HEK293 (cell line): ENCODE data around the gene MTFR1L.

Experiments used
- HIC1 ChIP-seq: fragments of 450-650 bp; formaldehyde crosslinking; IDR thresholded peaks from 2 replicates; pipeline ENCODE4 v1.5.1; 2016; ENCODE audit warnings: missing biosample characterization, missing genetic modification characterization
- MYNN ChIP-seq: fragments of 450-650 bp; formaldehyde crosslinking; IDR thresholded peaks from 2 replicates; pipeline ENCODE4 v1.5.1; 2016; ENCODE audit warnings: missing biosample characterization, missing genetic modification characterization, borderline replicate concordance
- REST ChIP-seq: fragments of 450-650 bp; formaldehyde crosslinking; IDR thresholded peaks from 2 replicates; pipeline ENCODE4 v1.5.1; 2016; ENCODE audit warnings: missing biosample characterization, missing genetic modification characterization
- SETDB1 ChIP-seq: IDR thresholded peaks from one replicate; pipeline ENCODE4 v1.6.1; 2017; ENCODE audit warnings: mild to moderate bottlenecking, low read length, moderate library complexity, mixed read lengths; ENCODE audit not compliant: insufficient read length
- ZNF140 ChIP-seq: fragments of 450-650 bp; formaldehyde crosslinking; IDR thresholded peaks from 2 replicates; pipeline ENCODE4 v1.5.1; 2016; ENCODE audit warnings: missing biosample characterization, missing genetic modification characterization
- ZNF19 ChIP-seq: fragments of 450-650 bp; formaldehyde crosslinking; IDR thresholded peaks from 2 replicates; pipeline ENCODE4; 2016; ENCODE audit warnings: missing biosample characterization, missing genetic modification characterization, low read depth
- ZNF239 ChIP-seq: fragments of 450-650 bp; formaldehyde crosslinking; IDR thresholded peaks from 2 replicates; pipeline ENCODE4 v1.5.1; 2016; ENCODE audit warnings: missing biosample characterization, missing genetic modification characterization
- ZNF274 ChIP-seq, 2 experiments: fragments of 200-500 bp in 1 of 2; fragments of 450-650 bp in 1 of 2; sonication (Bioruptor generic) in 1 of 2; formaldehyde crosslinking in 1 of 2; IDR thresholded peaks; 2 replicates each; pipeline versions ENCODE4 v1.5.1 to v1.6.1; 2014 to 2016; ENCODE audit warnings: borderline replicate concordance in 1 of 2, inconsistent platforms in 1 of 2, low read length in 1 of 2, missing biosample characterization in 1 of 2, missing genetic modification characterization in 1 of 2
- ZNF549 ChIP-seq: fragments of 450-650 bp; IDR thresholded peaks from 2 replicates; pipeline ENCODE4 v1.5.1; 2018; ENCODE audit warnings: missing biosample characterization, missing genetic modification characterization, mild to moderate bottlenecking, inconsistent platforms, moderate library complexity
- ZNF558 ChIP-seq: fragments of 450-650 bp; formaldehyde crosslinking; IDR thresholded peaks from 2 replicates; pipeline ENCODE4 v1.5.1; 2016; ENCODE audit warnings: missing biosample characterization, missing genetic modification characterization
- ZNF792 ChIP-seq: fragments of 450-650 bp; formaldehyde crosslinking; IDR thresholded peaks from 2 replicates; pipeline ENCODE4 v1.5.1; 2016; ENCODE audit warnings: missing biosample characterization, missing genetic modification characterization
- ZSCAN30 ChIP-seq: fragments of 450-650 bp; IDR thresholded peaks from 2 replicates; pipeline ENCODE4 v1.5.1; 2018; ENCODE audit warnings: missing biosample characterization, mild to moderate bottlenecking, missing genetic modification characterization, moderate library complexity
- TF ChIP-seq, protein P1 (sequence below): fragments of 450-650 bp; formaldehyde crosslinking; IDR thresholded peaks from 2 replicates; pipeline ENCODE4 v1.5.1; 2016; ENCODE audit warnings: missing biosample characterization, missing genetic modification characterization
- TF ChIP-seq, protein P2 (sequence below): fragments of 450-650 bp; formaldehyde crosslinking; IDR thresholded peaks from 2 replicates; pipeline ENCODE4 v1.5.1; 2017; ENCODE audit warnings: missing biosample characterization, missing genetic modification characterization

GRCh38 chr1:25861316-25862286 lies 41.8 kb downstream of the MTFR1L start:
- TF ChIP-seq, protein P1, sequence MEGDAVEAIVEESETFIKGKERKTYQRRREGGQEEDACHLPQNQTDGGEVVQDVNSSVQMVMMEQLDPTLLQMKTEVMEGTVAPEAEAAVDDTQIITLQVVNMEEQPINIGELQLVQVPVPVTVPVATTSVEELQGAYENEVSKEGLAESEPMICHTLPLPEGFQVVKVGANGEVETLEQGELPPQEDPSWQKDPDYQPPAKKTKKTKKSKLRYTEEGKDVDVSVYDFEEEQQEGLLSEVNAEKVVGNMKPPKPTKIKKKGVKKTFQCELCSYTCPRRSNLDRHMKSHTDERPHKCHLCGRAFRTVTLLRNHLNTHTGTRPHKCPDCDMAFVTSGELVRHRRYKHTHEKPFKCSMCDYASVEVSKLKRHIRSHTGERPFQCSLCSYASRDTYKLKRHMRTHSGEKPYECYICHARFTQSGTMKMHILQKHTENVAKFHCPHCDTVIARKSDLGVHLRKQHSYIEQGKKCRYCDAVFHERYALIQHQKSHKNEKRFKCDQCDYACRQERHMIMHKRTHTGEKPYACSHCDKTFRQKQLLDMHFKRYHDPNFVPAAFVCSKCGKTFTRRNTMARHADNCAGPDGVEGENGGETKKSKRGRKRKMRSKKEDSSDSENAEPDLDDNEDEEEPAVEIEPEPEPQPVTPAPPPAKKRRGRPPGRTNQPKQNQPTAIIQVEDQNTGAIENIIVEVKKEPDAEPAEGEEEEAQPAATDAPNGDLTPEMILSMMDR (tag by site-specific recombination): no peak
- TF ChIP-seq, protein P2, sequence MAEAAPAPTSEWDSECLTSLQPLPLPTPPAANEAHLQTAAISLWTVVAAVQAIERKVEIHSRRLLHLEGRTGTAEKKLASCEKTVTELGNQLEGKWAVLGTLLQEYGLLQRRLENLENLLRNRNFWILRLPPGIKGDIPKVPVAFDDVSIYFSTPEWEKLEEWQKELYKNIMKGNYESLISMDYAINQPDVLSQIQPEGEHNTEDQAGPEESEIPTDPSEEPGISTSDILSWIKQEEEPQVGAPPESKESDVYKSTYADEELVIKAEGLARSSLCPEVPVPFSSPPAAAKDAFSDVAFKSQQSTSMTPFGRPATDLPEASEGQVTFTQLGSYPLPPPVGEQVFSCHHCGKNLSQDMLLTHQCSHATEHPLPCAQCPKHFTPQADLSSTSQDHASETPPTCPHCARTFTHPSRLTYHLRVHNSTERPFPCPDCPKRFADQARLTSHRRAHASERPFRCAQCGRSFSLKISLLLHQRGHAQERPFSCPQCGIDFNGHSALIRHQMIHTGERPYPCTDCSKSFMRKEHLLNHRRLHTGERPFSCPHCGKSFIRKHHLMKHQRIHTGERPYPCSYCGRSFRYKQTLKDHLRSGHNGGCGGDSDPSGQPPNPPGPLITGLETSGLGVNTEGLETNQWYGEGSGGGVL (tag by site-specific recombination): no peak
- no peak for TF ChIP-seq ZSCAN30 (tag by site-specific recombination)
- TF ChIP-seq HIC1 (tag by site-specific recombination): peak; percentile 16; the same call in 1 of the 2 replicates
- no peak for TF ChIP-seq ZNF792 (tag by site-specific recombination)
- TF ChIP-seq ZNF558 (tag by site-specific recombination): no peak
- no peak for TF ChIP-seq REST (tag by site-specific recombination)
- TF ChIP-seq ZNF140 (tag by site-specific recombination): no peak
- no peak for TF ChIP-seq SETDB1
- no peak for TF ChIP-seq ZNF549
- no peak for TF ChIP-seq ZNF274 (IDR thresholded peaks at IDR 0.05; ENCODE audit: low read length)
- no peak for TF ChIP-seq ZNF274 (tag by site-specific recombination; IDR thresholded peaks at IDR 0.05; ENCODE audit: borderline replicate concordance)
- TF ChIP-seq MYNN: no peak
- TF ChIP-seq ZNF19 (tag by site-specific recombination): no peak
- no peak for TF ChIP-seq ZNF239
